Common myeloid progenitor, CD34-positive (primary cell): ENCODE results near the gene AGO4.

Experiments used
- CTCF ChIA-PET: fragments of 350-600 bp; sonication (Branson Sonifier 250); formaldehyde crosslinking; loops from one replicate; lab custom pipeline; 2021; ENCODE audit warnings: antibody characterized with exemption; lab: Charles Lee
- POLR2A ChIA-PET: fragments of 350-600 bp; sonication (Branson Sonifier 250); formaldehyde crosslinking; loops from one replicate; lab custom pipeline; 2021; ENCODE audit warnings: antibody characterized with exemption; lab: Charles Lee
- DNase-seq, 3 donors: peaks; one replicate each; pipeline versions ENCODE4 v3.0.0 to v3.0.0-alpha.2; 2013
- H3K27ac ChIP-seq, 2 experiments: 1 replicate in 1 of 2; 2 replicates in 1 of 2; pipeline ENCODE4 v1.7.0; 2013; ENCODE audit warnings: inconsistent platforms in 2 of 2, low read length in 2 of 2, mild to moderate bottlenecking in 2 of 2, low read depth in 1 of 2, moderate library complexity in 1 of 2; ENCODE audit not compliant: severe bottlenecking in 2 of 2, insufficient read depth in 1 of 2, poor library complexity in 1 of 2
- H3K27me3 ChIP-seq, 5 experiments: replicated peaks in 2 of 5; 1 replicate in 3 of 5; 2 replicates in 2 of 5; pipeline versions ENCODE4 v1.6.1 to v1.7.0; 2013; ENCODE audit warnings: low read length in 4 of 5, mild to moderate bottlenecking in 2 of 5, moderate library complexity in 2 of 5, inconsistent platforms in 1 of 5; ENCODE audit not compliant: insufficient read depth in 5 of 5, control insufficient read depth in 4 of 5
- H3K36me3 ChIP-seq, 4 experiments: 1 replicate in 2 of 4; 2 replicates in 2 of 4; pipeline versions ENCODE4 v1.6.1 to v1.7.0; 2013; ENCODE audit warnings: low read length in 3 of 4, control low read depth in 1 of 4, mild to moderate bottlenecking in 1 of 4; ENCODE audit not compliant: control insufficient read depth in 4 of 4, insufficient read depth in 4 of 4
- H3K4me1 ChIP-seq, 4 experiments: 1 replicate in 3 of 4; 2 replicates in 1 of 4; pipeline versions ENCODE4 v1.6.1 to v1.7.1; 2013; ENCODE audit warnings: low read length in 3 of 4, mild to moderate bottlenecking in 3 of 4, control low read depth in 1 of 4, inconsistent platforms in 1 of 4, moderate library complexity in 1 of 4; ENCODE audit not compliant: control insufficient read depth in 4 of 4, insufficient read depth in 4 of 4; ENCODE audit errors: control extremely low read depth in 1 of 4
- H3K4me3 ChIP-seq, 7 experiments: 1 replicate in 4 of 7; 2 replicates in 3 of 7; pipeline versions ENCODE4 v1.5.1 to v1.7.0; 2013; ENCODE audit warnings: mild to moderate bottlenecking in 7 of 7, low read length in 6 of 7, moderate library complexity in 6 of 7, inconsistent platforms in 2 of 7, low read depth in 2 of 7, control low read depth in 1 of 7; ENCODE audit not compliant: insufficient read depth in 4 of 7, control insufficient read depth in 1 of 7; ENCODE audit errors: extremely low read depth in 1 of 7
- H3K9me3 ChIP-seq, 5 experiments: 1 replicate in 4 of 5; 2 replicates in 1 of 5; pipeline versions ENCODE4 v1.6.1 to v1.7.1; 2013; ENCODE audit warnings: low read length in 4 of 5, mild to moderate bottlenecking in 2 of 5, inconsistent platforms in 1 of 5, low read depth in 1 of 5, moderate library complexity in 1 of 5; ENCODE audit not compliant: control insufficient read depth in 4 of 5, insufficient read depth in 2 of 5; ENCODE audit errors: control extremely low read depth in 1 of 5
- WGBS: methylation state at CpG from one replicate; pipeline ENCODE4 v1.1.5; 2013; ENCODE audit not compliant: insufficient coverage; 5-methylcytosine and 5-hydroxymethylcytosine counted together

AGO4 gene

DNA sequence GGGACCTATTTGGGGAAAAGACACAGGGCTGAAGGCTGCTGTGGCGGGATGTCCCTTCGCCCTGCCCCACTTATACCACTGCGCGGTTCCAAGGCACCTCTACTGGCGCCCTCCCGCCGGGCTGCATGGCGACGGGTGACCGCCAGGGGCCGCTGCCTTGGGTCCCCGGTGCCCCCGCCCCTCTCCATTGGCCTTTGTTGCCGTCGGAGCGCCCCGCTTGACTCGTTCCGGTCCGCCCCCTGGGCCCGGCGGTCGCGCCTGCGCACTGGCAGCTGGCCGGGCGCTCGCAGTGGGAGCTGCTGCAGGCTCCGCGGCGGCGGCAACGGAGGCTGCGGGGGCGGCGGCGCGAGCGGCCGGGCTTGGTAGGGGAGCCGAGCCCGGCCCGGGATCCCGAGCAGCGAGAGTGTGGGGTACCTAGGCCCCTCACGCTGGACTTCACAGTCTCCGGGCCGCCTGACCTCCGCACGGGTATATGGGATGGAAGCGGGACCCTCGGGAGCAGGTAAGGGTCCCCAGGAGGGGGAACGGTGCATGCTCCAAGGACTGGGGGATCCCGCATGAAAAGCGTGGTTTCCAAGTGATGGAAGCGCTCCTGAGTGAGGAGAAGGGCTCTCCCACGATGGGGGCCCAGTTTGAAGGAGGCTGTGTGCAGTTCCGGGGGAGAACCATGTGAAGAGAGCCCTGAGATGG, 75.3 kb downstream of the AGO4 start, which contains the start of gene AGO1:
TSS of gene AGO1 (plus strand) at position 265 of the 690 bp plus-strand sequence. CDS start at position 478, 213 bp downstream.
- POLR2A ChIA-PET: interaction anchor here (0.6 kb wide), 2 partner anchors 14 to 59 kb away, joined by 3 to 4 read pairs; no protein-coding TSS in a partner anchor
- peak; percentile 93 to 96 (median 96) for DNase-seq
- Histone ChIP-seq H3K4me3 (peak within 1 kb of the TSS; percentile 75 to 99 (median 96)), H3K27me3 (no peaks in the 10 kb centered on the region), H3K27ac (peak within 1 kb of the TSS; percentile 54 to 79), H3K36me3 (no peaks in the 10 kb centered on the region), H3K9me3 (no peaks in the 10 kb centered on the region), H3K4me1 (peaks cover 14 to 60% (median 50%) of the 10 kb centered on the region in 4 experiments)
- CTCF ChIA-PET: interaction anchor here (0.6 to 4.9 kb wide), 14 partner anchors 10 to 343 kb away, joined by 3 to 27 read pairs (median 4); partner anchors contain the start of gene AGO3
- under 1% methylated on average over 58 of the region's 58 CpGs for WGBS

DNA sequence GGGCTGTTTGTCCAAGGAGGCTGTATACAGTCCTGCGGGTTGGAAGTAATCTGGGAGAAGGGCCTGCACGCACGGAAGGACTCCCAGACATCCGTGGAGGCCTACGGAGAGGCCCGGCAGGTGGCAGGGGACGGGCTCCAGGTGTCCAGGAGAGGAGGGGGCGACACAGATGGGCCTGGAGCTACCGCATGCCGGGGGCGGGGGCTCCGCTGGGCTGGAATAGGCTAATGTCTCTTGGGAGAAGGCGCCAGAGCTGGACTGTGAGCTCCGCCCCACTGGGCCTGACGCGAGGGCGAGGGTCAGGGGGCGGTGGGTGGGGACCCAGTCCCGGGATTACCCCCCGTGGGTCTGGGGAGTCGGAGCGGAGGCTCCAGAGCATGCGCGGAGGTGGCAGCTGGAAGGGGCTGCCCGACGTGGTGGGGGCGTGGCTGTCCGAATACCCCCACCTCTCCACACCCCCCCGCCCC, 75.9 kb downstream of the AGO4 start:
- peaks cover 0 to 4% (median 1%) of the 10 kb centered on the region in 4 experiments for H3K36me3 ChIP-seq
- CTCF ChIA-PET: interaction anchor here (0.6 to 4.9 kb wide), 12 partner anchors 9 to 342 kb away, joined by 3 to 27 read pairs (median 4); partner anchors contain the start of gene AGO3
- DNase-seq: peak; percentile 46 to 66 (median 66)

DNA sequence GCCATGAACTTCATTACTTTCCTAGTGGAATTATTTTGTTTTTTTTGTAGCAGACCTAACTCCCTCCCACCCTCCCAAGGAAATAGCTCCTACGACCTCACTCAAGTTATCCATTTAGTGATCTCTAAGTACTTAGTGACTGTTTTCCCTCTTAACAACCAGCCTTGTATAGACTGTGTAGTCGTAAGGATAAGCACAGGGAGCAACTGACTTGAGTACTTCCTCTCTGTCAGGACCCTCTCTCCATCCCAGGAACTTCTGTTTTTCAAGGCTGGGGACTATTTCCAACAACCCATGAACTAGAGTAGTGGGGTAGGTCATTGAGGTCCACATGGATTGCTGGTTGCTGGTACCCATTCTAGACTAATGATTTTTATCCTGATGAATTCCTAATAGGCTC, 77.1 kb downstream of the AGO4 start:
- DNase-seq: no peak
- ChIA-PET POLR2A (no interaction called here), CTCF (interaction anchor here (1.3 to 1.8 kb wide), 2 partner anchors 13 to 21 kb away, joined by 3 to 4 read pairs; no protein-coding TSS in a partner anchor)
- H3K4me3 ChIP-seq: no peak overlapping the region
- peaks cover 0 to 11% (median 4%) of the 10 kb centered on the region in 4 experiments for H3K36me3 ChIP-seq
- peak overlapping the region in 1 of 2 experiments; percentile 45 for H3K27ac ChIP-seq
- H3K27me3 ChIP-seq: no peaks in the 10 kb centered on the region
- no peaks in the 10 kb centered on the region for H3K9me3 ChIP-seq
- WGBS: 67% methylated on average over 1 of the region's 2 CpGs
- H3K4me1 ChIP-seq: peaks cover 14 to 65% (median 51%) of the 10 kb centered on the region in 4 experiments

More for the DNA sequence above, 75.9 kb downstream of the AGO4 start:
- POLR2A ChIA-PET: interaction anchor here (0.6 kb wide), 1 partner anchor 15 kb away, joined by 4 read pairs; no protein-coding TSS in a partner anchor
- Histone ChIP-seq H3K9me3 (no peaks in the 10 kb centered on the region), H3K27ac (peak overlapping the region; percentile 54 to 79), H3K4me1 (peaks cover 14 to 63% (median 51%) of the 10 kb centered on the region in 4 experiments), H3K4me3 (peak overlapping the region; percentile 75 to 99 (median 96)), H3K27me3 (no peaks in the 10 kb centered on the region)
- WGBS: under 1% methylated on average over 11 of the region's 29 CpGs

DNA sequence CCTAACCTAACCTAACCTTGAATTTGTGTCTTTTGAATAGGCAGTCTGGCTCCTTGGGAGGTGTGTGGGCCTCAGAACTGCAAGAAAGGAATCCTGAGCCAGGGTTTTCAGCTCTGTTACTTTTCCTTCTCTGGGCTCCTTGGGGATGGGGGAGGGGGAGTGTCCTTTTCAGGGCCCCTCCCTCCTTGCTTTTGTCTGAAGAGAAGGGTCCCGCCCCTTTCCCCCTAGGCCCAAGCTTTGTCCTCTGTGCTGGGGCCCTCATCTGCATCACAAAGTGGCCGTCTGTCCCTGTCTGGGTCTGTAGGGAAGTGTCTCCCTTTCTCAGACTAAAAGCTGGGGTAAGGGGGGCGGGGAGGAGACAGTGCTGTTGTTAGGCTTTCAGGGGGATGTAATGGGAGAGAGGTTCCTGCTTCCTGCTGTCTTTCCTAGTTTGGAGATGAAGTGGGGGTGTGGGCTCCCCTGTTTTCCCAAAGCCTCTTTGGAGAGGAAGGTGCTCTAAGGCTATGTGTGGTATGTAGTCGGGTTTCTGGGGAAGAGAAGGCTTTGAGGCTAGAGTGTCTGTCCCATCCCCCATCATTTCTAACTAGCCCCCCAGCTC, 78.2 kb downstream of the AGO4 start:
- no peak for DNase-seq
- Histone ChIP-seq H3K27me3 (no peaks in the 10 kb centered on the region), H3K27ac (peak overlapping the region in 1 of 2 experiments; percentile 45), H3K36me3 (peaks cover 0 to 20% (median 9%) of the 10 kb centered on the region in 4 experiments), H3K4me1 (peaks cover 14 to 64% (median 51%) of the 10 kb centered on the region in 4 experiments), H3K4me3 (peak overlapping the region in 1 of 7 experiments; percentile 43), H3K9me3 (no peaks in the 10 kb centered on the region)
- POLR2A ChIA-PET: no interaction called here
- WGBS: 60% methylated on average over 1 of the region's 4 CpGs
- CTCF ChIA-PET: interaction anchor here (0.7 to 1.8 kb wide), 3 partner anchors 14 to 22 kb away, joined by 3 to 4 read pairs (median 3); no protein-coding TSS in a partner anchor

DNA sequence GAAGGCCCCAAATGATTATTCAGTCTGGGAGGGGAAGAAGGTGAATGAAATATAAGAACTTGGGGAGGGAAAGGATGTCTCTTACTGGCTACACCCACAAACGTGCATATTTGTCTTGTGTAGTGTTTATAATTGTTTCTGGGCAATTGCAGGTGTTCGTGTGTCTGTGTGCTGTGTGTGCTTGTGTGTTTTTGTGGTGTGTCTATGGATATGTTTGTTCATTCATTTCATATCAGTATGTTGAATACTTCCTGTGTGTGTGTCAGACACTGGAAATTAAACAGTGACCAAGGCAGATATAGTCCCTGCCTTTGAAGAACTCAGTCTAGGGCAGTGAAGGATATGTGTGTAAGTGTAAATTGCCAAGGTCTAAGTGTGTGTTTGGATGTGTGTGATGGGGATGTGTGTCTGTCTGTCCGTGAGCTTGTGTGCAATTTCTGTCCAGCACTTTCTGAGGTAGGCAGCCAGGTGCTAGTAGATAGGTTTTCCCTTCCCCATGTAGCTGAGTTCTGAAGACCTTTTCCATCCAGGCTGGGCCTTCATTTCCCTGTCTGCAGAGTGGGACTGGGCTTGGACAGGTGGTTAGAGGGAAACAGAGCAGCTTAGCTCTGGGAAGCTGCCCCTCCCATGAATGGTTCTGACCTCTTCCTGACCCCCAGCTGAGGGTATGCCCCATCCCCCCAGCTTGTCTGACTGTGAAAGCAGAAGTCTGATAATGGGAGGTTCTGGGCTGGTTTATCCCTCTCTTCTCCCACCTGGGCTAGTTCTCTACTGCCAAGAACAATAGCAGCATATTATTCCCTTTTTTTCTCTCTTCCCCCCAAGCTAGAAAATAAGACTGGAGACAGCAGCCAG, 79.0 kb downstream of the AGO4 start:
- POLR2A ChIA-PET: interaction anchor here (0.8 kb wide), 1 partner anchor 19 kb away, joined by 4 read pairs; no protein-coding TSS in a partner anchor
- Histone ChIP-seq H3K4me1 (peaks cover 14 to 57% (median 49%) of the 10 kb centered on the region in 4 experiments), H3K27me3 (no peaks in the 10 kb centered on the region), H3K4me3 (peak overlapping the region in 1 of 7 experiments; percentile 43), H3K27ac (peak overlapping the region; percentile 10 to 52), H3K9me3 (no peaks in the 10 kb centered on the region), H3K36me3 (peaks cover 2 to 23% (median 11%) of the 10 kb centered on the region in 4 experiments)
- peak in 2 of 3 donors; percentile 60 to 83 for DNase-seq
- WGBS: 28% methylated on average over 3 of the region's 3 CpGs
- CTCF ChIA-PET: interaction anchor here (0.8 to 2.7 kb wide), 4 partner anchors 9 to 23 kb away, joined by 3 to 9 read pairs (median 4); no protein-coding TSS in a partner anchor

DNA sequence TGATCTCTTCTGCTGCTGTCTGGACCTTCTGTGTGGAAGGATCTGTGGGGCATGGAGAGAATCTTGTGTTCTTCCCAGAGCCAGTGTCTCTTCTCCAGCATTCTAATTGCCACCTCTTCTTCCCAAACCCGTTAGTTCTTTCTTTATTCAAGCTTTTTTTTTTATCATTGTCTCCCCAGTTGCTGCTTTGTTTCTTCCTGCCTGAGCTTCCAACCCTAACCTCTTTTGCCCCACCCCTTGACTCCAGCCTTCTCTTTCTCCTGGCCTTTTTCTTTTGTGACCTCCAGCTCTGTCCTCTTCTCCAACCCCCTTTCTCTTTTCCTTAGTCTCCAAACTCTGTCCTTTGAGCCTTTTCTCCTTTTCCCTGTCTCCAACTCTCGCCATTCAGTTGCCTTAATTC, 79.7 kb downstream of the AGO4 start:
- ChIA-PET CTCF (interaction anchor here (0.8 to 2.7 kb wide), 3 partner anchors 8 to 17 kb away, joined by 3 to 9 read pairs (median 3); no protein-coding TSS in a partner anchor), POLR2A (interaction anchor here (0.8 kb wide), 1 partner anchor 18 kb away, joined by 4 read pairs; no protein-coding TSS in a partner anchor)
- Histone ChIP-seq H3K4me3 (peak overlapping the region in 1 of 7 experiments; percentile 43), H3K27me3 (no peaks in the 10 kb centered on the region), H3K9me3 (no peaks in the 10 kb centered on the region), H3K4me1 (peaks cover 14 to 50% (median 42%) of the 10 kb centered on the region in 4 experiments), H3K27ac (peak overlapping the region in 1 of 2 experiments; percentile 52), H3K36me3 (peaks cover 6 to 30% (median 16%) of the 10 kb centered on the region in 4 experiments)
- WGBS: 86% methylated on average over 2 of the region's 2 CpGs
- no peak for DNase-seq
